OCI-LY3 (cell line): Measurements from ENCODE around the gene PTGDR.
A peak's percentile ranks its signal among the peaks of the same experiment; 100 is the strongest.

ENCODE experiments used
- H2AFZ ChIP-seq: fragments of 200-600, 300-600 bp; shearing (Covaris generic); 2 replicates; pipeline ENCODE4 v1.6.0; 2014; ENCODE audit warnings: antibody characterized with exemption, low read depth, low read length
- H3K27ac ChIP-seq: fragments of 200-600, 300-600 bp; sonication (generic); 2 replicates; pipeline ENCODE4 v1.5.1; 2014; ENCODE audit warnings: mild to moderate bottlenecking, low read length, moderate library complexity, mixed read lengths
- H3K27me3 ChIP-seq: fragments of 200-600, 300-600 bp; sonication (generic); 2 replicates; pipeline ENCODE4 v1.6.1; 2014; ENCODE audit warnings: low read depth, low read length, mixed read lengths
- H3K36me3 ChIP-seq: fragments of 200-600, 300-600 bp; sonication (generic); replicated peaks from 2 replicates; pipeline ENCODE3; 2014; ENCODE audit warnings: low read depth, low read length, mixed read lengths
- H3K4me1 ChIP-seq: fragments of 300-600, 200-600 bp; sonication (generic); 2 replicates; pipeline ENCODE4 v1.6.1; 2014; ENCODE audit warnings: low read length, mixed read lengths
- H3K4me2 ChIP-seq: fragments of 200-600, 300-600 bp; sonication (generic); 2 replicates; pipeline ENCODE4 v1.6.1; 2014; ENCODE audit warnings: low read length, mixed read lengths
- H3K4me3 ChIP-seq: fragments of 300-600, 200-600 bp; sonication (generic); 2 replicates; pipeline ENCODE4 v1.5.1; 2014; ENCODE audit warnings: antibody characterized with exemption, mild to moderate bottlenecking, low read length, moderate library complexity
- H3K79me2 ChIP-seq: fragments of 300-600, 200-600 bp; shearing (Covaris generic); 2 replicates; pipeline ENCODE4 v1.6.1; 2014; ENCODE audit warnings: mild to moderate bottlenecking, low read length, mixed read lengths
- H3K9ac ChIP-seq: fragments of 300-600, 200-600 bp; shearing (Covaris generic); 2 replicates; pipeline ENCODE4 v1.6.0; 2014; ENCODE audit warnings: mild to moderate bottlenecking, low read length, moderate library complexity
- H3K9me3 ChIP-seq: fragments of 200-600, 300-600 bp; shearing (Covaris generic); 2 replicates; pipeline ENCODE4 v1.6.1; 2014; ENCODE audit warnings: low read length, mixed read lengths; ENCODE audit not compliant: insufficient read depth
- H4K20me1 ChIP-seq: fragments of 200-600, 300-600 bp; sonication (generic); 2 replicates; pipeline ENCODE4 v1.6.1; 2016; ENCODE audit warnings: low read length, mixed read lengths; ENCODE audit not compliant: insufficient read depth
- CTCF ChIP-seq: fragments of 200-600, 300-600 bp; sonication (generic); IDR thresholded peaks from 2 replicates; pipeline ENCODE4 v1.5.1; 2014; ENCODE audit warnings: antibody characterized with exemption, low read length, low read depth
- EZH2phosphoT487 ChIP-seq: fragments of 200-600 bp; shearing (Covaris generic); IDR thresholded peaks from 2 replicates; pipeline ENCODE4 v1.6.1; 2018; ENCODE audit warnings: antibody characterized with exemption, mixed run types, low read depth

The PTGDR gene

GRCh38 chr14:52299692-52300278, 32.3 kb downstream of the PTGDR start:
- Histone ChIP-seq H4K20me1 (no peaks in the 10 kb centered on the region), H3K9me3 (no peaks in the 10 kb centered on the region), H3K4me2 (no peak overlapping the region), H3K27me3 (peaks cover 42% of the 10 kb centered on the region), H2AFZ (no peak overlapping the region), H3K4me3 (no peak overlapping the region), H3K79me2 (no peaks in the 10 kb centered on the region), H3K9ac (no peak overlapping the region), H3K27ac (no peak overlapping the region), H3K36me3 (no peaks in the 10 kb centered on the region), H3K4me1 (0 out of 2 replicates have a peak, but pooled peaks cover 3% of the 10 kb centered on the region)
- TF ChIP-seq CTCF, result peak; percentile 76
- TF ChIP-seq EZH2phosphoT487, result no peak

GRCh38 chr14:52303236-52303635, 35.7 kb downstream of the PTGDR start:
- Histone ChIP-seq H3K27ac (no peak overlapping the region), H4K20me1 (no peaks in the 10 kb centered on the region)
- TF ChIP-seq CTCF, result no peak
- no peak for TF ChIP-seq EZH2phosphoT487

GRCh38 chr14:52304248-52304904, 36.9 kb downstream of the PTGDR start:
- Histone ChIP-seq H3K4me3 (no peak overlapping the region), H3K9me3 (no peaks in the 10 kb centered on the region), H4K20me1 (no peaks in the 10 kb centered on the region), H3K27ac (no peak overlapping the region), H3K79me2 (no peaks in the 10 kb centered on the region), H3K4me2 (no peak overlapping the region), H3K9ac (no peak overlapping the region), H3K4me1 (0 out of 2 replicates have a peak, but pooled peaks cover under 1% of the 10 kb centered on the region), H2AFZ (no peak overlapping the region), H3K36me3 (no peaks in the 10 kb centered on the region), H3K27me3 (peaks cover 63% of the 10 kb centered on the region)
- no peak for TF ChIP-seq EZH2phosphoT487
- no peak for TF ChIP-seq CTCF

More at GRCh38 chr14:52303236-52303635, 35.7 kb downstream of the PTGDR start:
- H3K4me1 ChIP-seq, result 0 out of 2 replicates have a peak, but pooled peaks cover 3% of the 10 kb centered on the region
- no peaks in the 10 kb centered on the region for H3K79me2 ChIP-seq
- H3K36me3 ChIP-seq, result no peaks in the 10 kb centered on the region
- no peaks in the 10 kb centered on the region for H3K9me3 ChIP-seq
- H3K9ac ChIP-seq, result no peak overlapping the region
- peaks cover 53% of the 10 kb centered on the region for H3K27me3 ChIP-seq
- no peak overlapping the region for H3K4me3 ChIP-seq
- H2AFZ ChIP-seq, result no peak overlapping the region
- no peak overlapping the region for H3K4me2 ChIP-seq

GRCh38 chr14:52305014-52305413, 37.5 kb downstream of the PTGDR start:
- TF ChIP-seq CTCF, result no peak
- no peak for TF ChIP-seq EZH2phosphoT487
- Histone ChIP-seq H3K9me3 (no peaks in the 10 kb centered on the region), H2AFZ (no peak overlapping the region), H3K9ac (no peak overlapping the region), H3K4me3 (no peak overlapping the region), H4K20me1 (no peaks in the 10 kb centered on the region), H3K79me2 (no peaks in the 10 kb centered on the region), H3K4me2 (no peak overlapping the region), H3K27me3 (peaks cover 70% of the 10 kb centered on the region), H3K36me3 (no peaks in the 10 kb centered on the region), H3K27ac (no peak overlapping the region), H3K4me1 (no peaks in the 10 kb centered on the region)
